Measurements from ENCODE around the gene ZEB2.

ZEB2 gene

GRCh38 chr2:144467502-144468137 lies 52.3 kb downstream of the ZEB2 start:
- no CpG with 5 or more reads among the region's 4 CpGs for WGBS (ENCODE audit: extremely low coverage, insufficient coverage, insufficient read length)
- Histone ChIP-seq H4K12ac (ENCODE audit: low read depth, low read length) (no peak overlapping the region), H3K27ac (ENCODE audit: low read depth, low read length) (no peak overlapping the region), H3K18ac (ENCODE audit: low read length) (no peak overlapping the region), H3K4me2 (ENCODE audit: low read length) (no peak overlapping the region), H2BK12ac (ENCODE audit: low read length) (no peak overlapping the region), H3K14ac (ENCODE audit: low read length) (no peak overlapping the region), H3K9ac (ENCODE audit: low read length) (no peak overlapping the region), H3K4me3 (ENCODE audit: low read depth, low read length) (no peak overlapping the region), H3K27me3 (ENCODE audit: insufficient read depth, low read length) (no peaks in the 10 kb centered on the region), H2AFZ (ENCODE audit: insufficient read depth, low read length, poor library complexity) (no peak overlapping the region), H2BK120ac (ENCODE audit: insufficient read depth, low read length, poor library complexity) (no peak overlapping the region), H4K91ac (ENCODE audit: low read depth, low read length) (no peak overlapping the region), H2BK5ac (ENCODE audit: low read depth, low read length, poor library complexity) (no peak overlapping the region), H3K4ac (ENCODE audit: low read depth, low read length) (no peak overlapping the region), H2AK5ac (ENCODE audit: low read length) (no peak overlapping the region), H3K79me1 (ENCODE audit: low read length) (no peaks in the 10 kb centered on the region), H3K4me1 (ENCODE audit: control insufficient read depth in 1 of 2, insufficient read depth in 2 of 2, low read length in 2 of 2) (no peaks in the 10 kb centered on the region), H3K9me3 (ENCODE audit: insufficient read depth, low read depth, low read length) (no peaks in the 10 kb centered on the region), H4K8ac (ENCODE audit: low read depth, low read length) (no peak overlapping the region), H3K23ac (ENCODE audit: low read length) (no peak overlapping the region), H3K79me2 (ENCODE audit: control insufficient read depth, insufficient read depth, low read length, poor library complexity) (no peaks in the 10 kb centered on the region), H3K36me3 (ENCODE audit: control insufficient read depth in 1 of 2, insufficient read depth in 2 of 2, low read length in 2 of 2) (peaks cover 0 to 1% of the 10 kb centered on the region in 2 experiments)
- DNase-seq = no peak

GRCh38 chr2:144466637-144467036 lies 53.3 kb downstream of the ZEB2 start:
- Histone ChIP-seq H3K4ac (ENCODE audit: low read depth, low read length) (no peak overlapping the region), H3K9ac (ENCODE audit: low read length) (no peak overlapping the region), H3K23ac (ENCODE audit: low read length) (no peak overlapping the region), H2BK12ac (ENCODE audit: low read length) (no peak overlapping the region), H2AFZ (ENCODE audit: insufficient read depth, low read length, poor library complexity) (no peak overlapping the region), H3K79me1 (ENCODE audit: low read length) (no peaks in the 10 kb centered on the region), H4K8ac (ENCODE audit: low read depth, low read length) (no peak overlapping the region), H3K9me3 (ENCODE audit: insufficient read depth, low read depth, low read length) (no peaks in the 10 kb centered on the region), H3K36me3 (ENCODE audit: control insufficient read depth in 1 of 2, insufficient read depth in 2 of 2, low read length in 2 of 2) (peaks cover 0 to 1% of the 10 kb centered on the region in 2 experiments), H3K14ac (ENCODE audit: low read length) (no peak overlapping the region), H2BK5ac (ENCODE audit: low read depth, low read length, poor library complexity) (no peak overlapping the region), H2BK120ac (ENCODE audit: insufficient read depth, low read length, poor library complexity) (no peak overlapping the region), H4K91ac (ENCODE audit: low read depth, low read length) (no peak overlapping the region), H3K79me2 (ENCODE audit: control insufficient read depth, insufficient read depth, low read length, poor library complexity) (no peaks in the 10 kb centered on the region), H3K4me3 (ENCODE audit: low read depth, low read length) (no peak overlapping the region), H3K4me1 (ENCODE audit: control insufficient read depth in 1 of 2, insufficient read depth in 2 of 2, low read length in 2 of 2) (peaks cover 0 to under 1% of the 10 kb centered on the region in 2 experiments), H4K12ac (ENCODE audit: low read depth, low read length) (no peak overlapping the region), H3K4me2 (ENCODE audit: low read length) (no peak overlapping the region), H2AK5ac (ENCODE audit: low read length) (no peak overlapping the region), H3K18ac (ENCODE audit: low read length) (no peak overlapping the region), H3K27me3 (ENCODE audit: insufficient read depth, low read length) (no peaks in the 10 kb centered on the region), H3K27ac (ENCODE audit: low read depth, low read length) (no peak overlapping the region)
- no peak for DNase-seq
- no CpG with 5 or more reads among the region's 10 CpGs for WGBS (ENCODE audit: extremely low coverage, insufficient coverage, insufficient read length)

- Histone ChIP-seq H4K8ac (ENCODE audit: low read depth, low read length) (no peak overlapping the region), H3K79me2 (ENCODE audit: control insufficient read depth, insufficient read depth, low read length, poor library complexity) (no peaks in the 10 kb centered on the region), H2BK12ac (ENCODE audit: low read length) (no peak overlapping the region), H3K27ac (ENCODE audit: low read depth, low read length) (no peak overlapping the region), H2AFZ (ENCODE audit: insufficient read depth, low read length, poor library complexity) (no peak overlapping the region), H3K27me3 (ENCODE audit: insufficient read depth, low read length) (no peaks in the 10 kb centered on the region), H3K79me1 (ENCODE audit: low read length) (no peaks in the 10 kb centered on the region), H2BK5ac (ENCODE audit: low read depth, low read length, poor library complexity) (no peak overlapping the region), H3K9me3 (ENCODE audit: insufficient read depth, low read depth, low read length) (no peaks in the 10 kb centered on the region), H3K14ac (ENCODE audit: low read length) (no peak overlapping the region), H3K36me3 (ENCODE audit: control insufficient read depth in 1 of 2, insufficient read depth in 2 of 2, low read length in 2 of 2) (peaks cover 0 to 1% of the 10 kb centered on the region in 2 experiments), H2BK120ac (ENCODE audit: insufficient read depth, low read length, poor library complexity) (no peak overlapping the region), H4K91ac (ENCODE audit: low read depth, low read length) (no peak overlapping the region), H2AK5ac (ENCODE audit: low read length) (no peak overlapping the region), H3K4ac (ENCODE audit: low read depth, low read length) (no peak overlapping the region), H3K18ac (ENCODE audit: low read length) (no peak overlapping the region), H3K4me1 (ENCODE audit: control insufficient read depth in 1 of 2, insufficient read depth in 2 of 2, low read length in 2 of 2) (peaks cover 0 to 5% of the 10 kb centered on the region in 2 experiments), H3K4me2 (ENCODE audit: low read length) (no peak overlapping the region), H3K23ac (ENCODE audit: low read length) (peak overlapping the region; percentile 70), H3K4me3 (ENCODE audit: low read depth, low read length) (no peak overlapping the region), H3K9ac (ENCODE audit: low read length) (no peak overlapping the region), H4K12ac (ENCODE audit: low read depth, low read length) (no peak overlapping the region)
- WGBS (ENCODE audit: extremely low coverage, insufficient coverage, insufficient read length) = no CpG with 5 or more reads among the region's 9 CpGs
- no peak for DNase-seq
Observed at GRCh38 chr2:144465749-144466148, 54.2 kb downstream of the ZEB2 start.

- H2BK5ac ChIP-seq (ENCODE audit: low read depth, low read length, poor library complexity) = no peak overlapping the region
- H3K79me2 ChIP-seq (ENCODE audit: control insufficient read depth, insufficient read depth, low read length, poor library complexity) = no peaks in the 10 kb centered on the region
- H3K4me2 ChIP-seq (ENCODE audit: low read length) = no peak overlapping the region
- no peak overlapping the region for H3K27ac ChIP-seq (ENCODE audit: low read depth, low read length)
- no peak overlapping the region for H4K8ac ChIP-seq (ENCODE audit: low read depth, low read length)
- no peak overlapping the region for H3K4me3 ChIP-seq (ENCODE audit: low read depth, low read length)
- H3K23ac ChIP-seq (ENCODE audit: low read length) = no peak overlapping the region
- H2AK5ac ChIP-seq (ENCODE audit: low read length) = no peak overlapping the region
- H3K14ac ChIP-seq (ENCODE audit: low read length) = no peak overlapping the region
- no CpG with 5 or more reads among the region's 5 CpGs for WGBS (ENCODE audit: extremely low coverage, insufficient coverage, insufficient read length)
- no peak overlapping the region for H4K12ac ChIP-seq (ENCODE audit: low read depth, low read length)
- H3K27me3 ChIP-seq (ENCODE audit: insufficient read depth, low read length) = no peaks in the 10 kb centered on the region
- no peak for DNase-seq
- no peak overlapping the region for H2BK12ac ChIP-seq (ENCODE audit: low read length)
- no peaks in the 10 kb centered on the region for H3K9me3 ChIP-seq (ENCODE audit: insufficient read depth, low read depth, low read length)
- H2BK120ac ChIP-seq (ENCODE audit: insufficient read depth, low read length, poor library complexity) = no peak overlapping the region
- H3K18ac ChIP-seq (ENCODE audit: low read length) = no peak overlapping the region
- no peaks in the 10 kb centered on the region for H3K79me1 ChIP-seq (ENCODE audit: low read length)
- H3K4me1 ChIP-seq (ENCODE audit: control insufficient read depth in 1 of 2, insufficient read depth in 2 of 2, low read length in 2 of 2) = peaks cover 0 to 7% of the 10 kb centered on the region in 2 experiments
- H3K36me3 ChIP-seq (ENCODE audit: control insufficient read depth in 1 of 2, insufficient read depth in 2 of 2, low read length in 2 of 2) = peaks cover 0 to 1% of the 10 kb centered on the region in 2 experiments
- no peak overlapping the region for H3K4ac ChIP-seq (ENCODE audit: low read depth, low read length)
- H4K91ac ChIP-seq (ENCODE audit: low read depth, low read length) = no peak overlapping the region
- no peak overlapping the region for H3K9ac ChIP-seq (ENCODE audit: low read length)
- no peak overlapping the region for H2AFZ ChIP-seq (ENCODE audit: insufficient read depth, low read length, poor library complexity)
Observed at GRCh38 chr2:144464730-144465129, 55.2 kb downstream of the ZEB2 start.
